Stimulated activated CD4-positive, alpha-beta T cell treated with anti-CD3 and anti-CD28 coated beads, TNF-alpha, amount 100 ng/mL, for 24 hours (primary cell): ENCODE measurements around the gene FOXP1.
"Not testable (repeated sequence)": the region's sequence is repeated elsewhere in the genome, so short reads cannot be mapped to it uniquely, and the experiment has no call there.

Experiments used
- DNase-seq, 3 experiments: peaks; one replicate each; pipeline ENCODE4 v3.0.0-alpha.2; 2020; ENCODE audit warnings: low read depth in 3 of 3

FOXP1 gene

GRCh38 chr3:71530903-71531530 lies 52.5 kb downstream of the FOXP1 start:
- DNase-seq = no peak

DNA sequence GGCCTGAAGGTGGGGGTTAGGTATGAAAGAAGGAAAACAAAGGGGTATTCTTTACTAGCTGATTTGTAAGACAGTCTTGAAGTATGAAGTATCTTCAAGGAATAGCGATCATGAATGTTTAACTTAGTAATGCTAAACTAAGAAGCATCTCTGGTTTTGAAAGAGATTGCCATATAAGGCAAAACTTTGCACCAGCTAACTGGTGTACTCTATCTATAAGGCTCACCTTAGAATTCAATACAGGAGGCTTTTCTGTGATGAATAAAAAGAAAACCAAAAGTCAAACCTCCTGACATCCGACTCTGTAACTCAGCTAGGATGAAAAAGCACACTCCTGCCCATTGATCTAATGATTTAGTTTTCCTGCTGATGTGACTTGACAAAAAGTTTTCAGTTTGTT lies 54.7 kb downstream of the FOXP1 start:
- DNase-seq = no peak

- DNase-seq = not testable (repeated sequence)
Observed at GRCh38 chr3:71526448-71526847, 57.1 kb downstream of the FOXP1 start.

DNA sequence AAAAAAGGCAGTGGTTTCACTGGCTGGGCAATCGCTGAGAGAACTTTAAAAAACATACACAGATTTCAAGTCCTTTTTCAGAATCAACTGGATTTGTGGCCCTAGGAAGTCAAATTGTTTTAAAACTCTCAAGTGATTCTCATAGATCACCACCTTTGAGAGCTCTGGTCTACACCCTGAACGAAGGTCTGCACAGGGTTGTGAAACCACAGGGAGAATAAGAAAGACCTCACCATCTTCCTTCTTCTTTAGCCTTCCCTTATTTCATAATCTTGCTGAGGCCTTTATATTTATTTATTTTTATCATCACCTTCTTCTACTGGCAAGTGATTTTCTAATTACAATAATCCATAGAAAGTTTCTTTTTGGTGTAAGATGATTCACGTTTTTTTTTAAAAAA lies 58.1 kb downstream of the FOXP1 start:
- DNase-seq = no peak

DNA sequence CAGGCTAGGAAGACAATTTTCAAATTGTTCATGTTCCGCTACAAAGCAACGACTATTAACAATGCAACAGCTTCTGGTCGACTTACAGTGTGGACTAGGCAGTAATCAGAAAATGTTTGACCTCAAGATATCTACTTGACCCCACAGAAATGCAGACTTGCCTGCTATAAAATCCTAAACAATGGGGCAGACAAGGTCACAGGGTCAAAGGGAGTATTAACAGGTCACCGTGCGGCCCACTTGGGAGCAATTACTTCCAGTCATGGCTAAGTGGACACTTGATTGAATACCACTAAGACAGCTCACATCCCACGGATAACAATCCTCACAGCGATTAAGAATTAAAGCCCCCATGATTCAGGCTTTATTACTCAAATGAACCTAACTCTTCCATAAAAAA lies 58.9 kb downstream of the FOXP1 start:
- DNase-seq = no peak

GRCh38 chr3:71523628-71524027 lies 59.9 kb downstream of the FOXP1 start:
- DNase-seq = no peak

- DNase-seq = no peak
Observed at GRCh38 chr3:71521940-71522876, 61.3 kb downstream of the FOXP1 start.

GRCh38 chr3:71521021-71521352 lies 62.5 kb downstream of the FOXP1 start:
- no peak for DNase-seq

DNA sequence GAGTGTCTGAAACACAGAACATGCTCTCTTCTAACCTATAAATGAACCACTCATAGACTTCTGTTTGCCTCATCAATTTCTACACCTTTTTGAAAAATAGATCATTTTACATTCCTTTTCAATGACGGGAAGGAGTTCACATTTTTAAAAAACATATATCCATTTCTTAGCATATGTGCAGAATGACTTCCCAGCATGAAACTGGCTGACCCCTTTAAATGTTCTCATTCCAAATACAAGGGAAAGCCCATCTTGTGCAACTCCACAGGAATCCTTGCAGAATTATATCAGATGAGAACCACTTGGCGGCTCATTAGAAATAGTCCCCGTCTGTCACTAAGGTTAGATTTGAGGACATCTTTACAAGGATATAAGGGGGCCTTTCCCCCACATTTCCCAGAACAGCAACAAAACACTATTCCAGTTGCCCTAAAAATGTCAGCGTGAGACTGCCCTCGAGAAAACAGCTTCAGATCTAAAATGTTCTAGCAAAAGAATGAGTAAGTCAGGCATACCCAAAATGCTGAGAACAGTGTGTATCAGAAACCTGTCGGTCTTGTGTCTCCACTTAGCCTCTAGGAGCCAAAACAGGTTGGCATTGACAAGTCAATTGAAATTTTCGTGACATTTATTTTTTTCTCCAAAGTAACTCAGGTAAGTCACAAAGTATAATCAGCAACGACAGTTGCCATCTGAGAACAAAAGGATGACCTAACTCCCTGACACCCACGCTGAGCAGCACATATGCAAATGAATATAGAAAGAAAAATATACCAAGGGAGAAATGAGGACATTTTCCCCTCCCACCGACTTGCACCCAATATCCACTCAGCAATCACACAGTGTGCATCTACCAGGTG lies 63.1 kb downstream of the FOXP1 start:
- no peak for DNase-seq

DNA sequence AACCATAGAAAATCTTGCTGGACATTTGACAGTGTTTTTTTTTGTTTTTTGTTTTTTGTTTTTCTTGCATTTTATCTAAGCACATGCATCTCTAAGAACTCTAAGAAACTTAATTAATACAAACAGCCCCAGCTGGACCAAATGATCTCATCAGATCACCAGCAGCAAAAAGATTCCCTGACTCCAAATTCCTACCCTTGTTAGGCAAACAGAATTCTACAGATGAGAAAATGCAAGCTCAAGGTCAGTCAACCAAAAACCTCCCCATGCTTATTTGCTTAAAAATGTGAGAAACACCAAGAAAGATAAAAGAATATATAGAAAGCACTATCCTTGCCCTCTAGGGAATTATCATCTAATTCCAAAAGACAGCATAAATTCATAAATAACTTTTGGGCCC lies 65.4 kb downstream of the FOXP1 start:
- DNase-seq = no peak

GRCh38 chr3:71517271-71517791 lies 66.2 kb downstream of the FOXP1 start:
- DNase-seq = no peak

DNA sequence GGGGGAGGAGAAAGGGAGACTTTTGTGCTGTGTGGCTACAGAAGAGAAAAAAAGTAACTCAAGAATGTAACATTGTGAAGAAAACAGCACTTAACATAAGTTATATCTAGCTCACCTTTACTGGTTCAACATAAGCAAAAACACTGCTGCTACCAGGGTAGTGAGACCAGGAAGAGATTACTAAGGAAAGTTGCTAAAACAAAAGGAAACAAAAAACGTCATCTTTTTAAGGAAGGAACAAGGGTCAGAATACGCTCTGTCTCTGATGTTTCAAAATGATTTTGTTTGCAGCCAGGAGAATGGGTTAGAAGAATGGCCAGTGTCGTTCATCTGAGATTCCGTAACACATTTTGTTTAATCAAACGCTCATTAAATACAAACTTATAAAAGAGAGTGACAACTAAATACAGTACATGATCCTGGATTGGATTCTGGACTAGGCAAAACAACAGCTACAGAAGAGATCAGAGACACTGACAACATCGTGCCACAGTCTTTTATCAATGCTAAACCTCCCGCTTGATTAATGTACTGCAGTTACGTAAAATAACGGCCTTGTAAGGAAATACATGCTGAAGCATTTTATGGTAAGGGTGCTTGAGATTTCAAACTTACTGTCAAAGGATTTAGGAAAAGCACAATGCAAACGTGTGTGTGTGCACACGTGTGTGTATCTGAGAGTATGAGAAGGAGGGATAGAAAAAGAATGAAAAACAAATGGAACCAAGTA lies 67.7 kb downstream of the FOXP1 start:
- no peak for DNase-seq

DNA sequence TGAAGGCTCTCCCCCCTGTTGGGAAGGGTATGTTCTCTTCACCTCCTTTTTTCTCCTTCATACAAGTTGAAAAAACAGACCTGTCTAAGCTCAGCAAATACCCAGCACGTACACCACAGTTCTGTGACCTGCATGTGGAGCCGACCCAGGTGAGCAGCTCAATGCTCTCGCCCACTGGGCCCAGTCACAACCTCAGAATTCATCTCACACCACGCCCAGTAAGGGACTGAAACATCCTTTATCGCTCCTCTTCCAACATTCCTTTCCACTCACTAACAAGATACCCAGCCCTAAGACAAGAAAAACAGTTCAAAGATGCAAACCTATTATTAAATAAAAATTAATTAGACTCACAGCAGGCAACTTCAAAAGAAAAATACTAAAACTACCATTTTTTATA lies 68.9 kb downstream of the FOXP1 start:
- no peak for DNase-seq

DNA sequence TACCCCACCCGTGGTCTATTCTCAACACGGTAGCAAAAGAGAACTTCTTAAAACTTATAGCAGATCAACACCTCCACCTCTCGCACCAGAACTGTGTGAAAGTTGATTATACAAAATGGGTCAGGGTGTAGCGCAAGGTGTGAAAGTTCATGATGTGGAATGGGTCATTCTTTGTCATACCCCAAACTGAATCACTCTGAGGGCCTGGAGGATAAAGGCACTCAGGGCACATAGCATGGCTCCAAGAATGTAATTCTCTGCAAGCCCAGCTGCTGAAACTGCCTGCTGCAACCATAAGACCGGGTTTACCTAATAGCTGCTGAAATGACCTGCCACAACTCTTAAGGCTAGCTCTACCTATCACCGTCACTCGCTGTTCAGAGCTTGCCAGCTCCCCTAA lies 70.0 kb downstream of the FOXP1 start:
- DNase-seq = no peak

GRCh38 chr3:71513081-71513480 lies 70.4 kb downstream of the FOXP1 start:
- DNase-seq = no peak

DNA sequence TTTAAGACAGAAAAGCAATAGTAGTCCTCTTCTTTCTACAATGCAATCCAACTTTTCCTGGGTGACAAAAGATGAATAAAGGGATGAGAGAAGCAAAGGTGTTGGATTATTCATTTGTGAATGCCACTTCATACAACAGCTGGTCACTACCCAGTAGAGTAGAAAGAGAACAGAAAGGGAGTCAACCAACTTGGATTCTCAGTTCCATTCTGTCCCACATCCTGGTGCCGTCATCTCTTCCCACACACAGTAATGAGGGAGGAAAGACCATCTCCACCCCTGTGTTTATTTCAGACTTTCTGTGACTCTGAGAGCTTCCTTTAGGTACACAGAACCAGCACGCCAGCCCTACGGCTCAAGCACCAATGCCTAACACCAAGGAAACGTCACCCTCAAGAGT lies 71.0 kb downstream of the FOXP1 start:
- no peak for DNase-seq

GRCh38 chr3:71512000-71512399 lies 71.5 kb downstream of the FOXP1 start:
- DNase-seq = peak in 1 of 3 experiments; percentile 23

GRCh38 chr3:71511446-71511845 lies 72.1 kb downstream of the FOXP1 start:
- DNase-seq = no peak

DNA sequence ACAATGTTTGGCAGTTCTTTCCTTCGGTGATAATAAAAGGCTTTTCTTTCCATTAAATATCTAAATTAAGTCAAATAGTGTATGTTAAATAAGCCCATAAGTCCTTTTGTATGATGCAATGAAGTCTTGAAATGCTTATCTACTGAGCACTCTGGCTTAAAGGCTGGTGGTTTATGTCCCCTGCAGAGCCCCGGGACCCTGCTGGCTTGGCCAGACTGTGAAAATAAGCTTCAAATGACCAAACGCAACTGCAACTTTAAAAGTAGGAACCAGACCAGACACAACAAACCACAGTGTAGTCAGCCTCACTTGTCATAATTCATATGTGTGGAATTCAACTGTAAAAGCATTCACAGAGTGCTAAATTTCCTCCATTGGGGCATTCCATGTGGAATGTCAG lies 72.5 kb downstream of the FOXP1 start:
- DNase-seq = no peak

- DNase-seq = no peak
Observed at GRCh38 chr3:71510510-71510909, 73.0 kb downstream of the FOXP1 start.

DNA sequence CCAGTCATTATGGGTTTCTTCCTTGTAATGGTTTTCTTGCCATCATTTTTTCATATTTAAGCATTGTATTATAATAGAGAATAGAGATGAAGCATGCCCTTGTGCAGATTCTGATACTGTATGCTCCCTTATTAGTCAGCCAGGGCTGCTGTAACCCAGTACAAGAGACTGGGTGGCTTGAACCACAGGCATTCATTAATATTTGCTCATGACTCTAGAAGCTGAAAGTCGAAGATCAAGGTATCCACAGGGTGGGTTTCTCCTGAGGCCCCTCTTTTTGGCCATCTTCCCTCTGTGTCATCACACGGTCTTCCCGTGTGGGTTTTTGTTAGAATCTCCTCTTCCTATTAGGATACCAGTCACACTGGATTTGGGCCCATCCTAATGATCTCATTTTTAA lies 74.5 kb downstream of the FOXP1 start:
- DNase-seq = no peak
